GM18951 (cell line): ENCODE results near the gene OOSP1.
"Not testable (repeated sequence)": the region's sequence is repeated elsewhere in the genome, so short reads cannot be mapped to it uniquely, and the experiment has no call there.

Experiments used
- POLR2A ChIP-seq: IDR thresholded peaks from 4 replicates; pipeline ENCODE4 v1.6.1; 2011; ENCODE audit warnings: mild to moderate bottlenecking; ENCODE audit not compliant: insufficient read length, insufficient read depth; ENCODE audit errors: extremely low read depth
- in situ Hi-C: fragments of 300-500 bp; cut with MboI; formaldehyde crosslinking; loops from one replicate; pipeline ENCODE4 v1.12.0; 2022; ENCODE audit warnings: low sequenced_read_pairs, mixed read lengths, inconsistent platforms; ENCODE audit not compliant: unreplicated experiment

Gene OOSP1

DNA sequence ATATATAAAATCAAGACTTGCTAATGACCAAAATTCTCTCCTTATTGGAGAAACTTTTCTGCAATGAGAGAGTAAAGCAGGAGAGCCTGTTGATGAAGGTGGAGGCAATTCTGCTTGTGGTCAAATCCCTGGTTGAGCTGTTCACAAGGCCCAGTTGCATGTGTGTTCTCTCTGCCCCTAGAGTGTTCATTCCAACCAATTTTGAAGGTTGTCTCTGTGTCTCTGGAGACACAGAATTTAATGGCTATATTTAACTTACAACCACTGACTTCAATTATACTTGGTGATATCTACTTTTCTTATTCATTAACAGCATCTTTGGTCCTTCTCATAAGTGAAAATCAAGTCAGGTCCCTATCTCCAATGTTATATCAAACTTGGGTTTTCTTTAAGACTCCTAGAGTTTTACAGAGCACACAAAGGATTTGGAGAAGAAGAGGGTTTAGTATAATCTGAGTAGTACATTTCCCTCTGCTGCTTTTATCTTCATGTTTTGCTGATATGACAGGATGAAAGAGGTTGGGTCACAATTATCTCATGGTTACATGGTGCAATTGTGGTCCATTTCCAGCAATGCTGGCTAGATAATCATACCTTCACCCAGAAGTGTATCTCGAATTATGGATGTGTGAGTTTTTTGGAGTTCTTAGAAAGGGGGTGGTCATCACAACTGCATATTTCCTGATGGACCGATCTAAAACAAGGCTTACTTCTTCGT lies 29.6 kb downstream of the OOSP1 start:
- in situ Hi-C loops = no loop called here
- no peak for TF ChIP-seq POLR2A

DNA sequence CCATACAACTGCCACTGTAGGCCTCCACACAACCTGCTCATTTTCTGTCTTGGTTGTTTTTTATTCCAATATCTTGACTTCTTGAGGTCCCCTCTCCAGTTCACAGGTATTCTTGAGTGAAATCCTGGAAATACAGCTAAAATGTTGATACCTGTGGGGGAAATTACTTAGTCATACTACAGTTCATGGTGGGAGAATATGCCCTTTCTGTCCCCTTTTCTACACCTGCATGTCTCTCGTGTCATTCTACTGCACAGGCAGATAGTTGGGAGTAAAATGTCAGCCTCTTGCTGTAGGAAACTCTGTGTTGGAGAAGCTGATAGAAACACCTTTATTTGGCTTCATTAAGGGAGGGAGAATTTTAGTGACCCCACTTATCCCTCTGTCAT lies 30.2 kb downstream of the OOSP1 start:
- in situ Hi-C loops = no loop called here
- no peak for TF ChIP-seq POLR2A

DNA sequence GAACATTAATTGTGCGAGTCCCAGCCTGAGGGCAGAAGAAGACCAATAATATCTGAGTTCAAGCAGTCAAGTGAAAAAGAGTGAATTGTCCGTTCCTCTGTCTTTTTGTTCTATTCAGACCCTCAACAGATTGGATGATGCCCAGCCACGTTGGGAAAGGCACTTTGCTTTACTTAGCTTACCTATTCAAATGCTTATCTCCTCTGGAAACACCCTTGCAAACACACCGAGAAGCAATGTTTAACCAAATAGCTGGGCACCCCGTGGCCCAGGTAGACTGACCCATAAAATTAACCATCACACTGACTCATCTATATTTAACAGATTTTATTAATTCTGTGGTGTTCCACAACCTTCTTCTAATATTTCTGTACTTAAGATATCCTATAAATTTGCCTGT lies 34.9 kb downstream of the OOSP1 start:
- TF ChIP-seq POLR2A = no peak
- in situ Hi-C loops = no loop called here

DNA sequence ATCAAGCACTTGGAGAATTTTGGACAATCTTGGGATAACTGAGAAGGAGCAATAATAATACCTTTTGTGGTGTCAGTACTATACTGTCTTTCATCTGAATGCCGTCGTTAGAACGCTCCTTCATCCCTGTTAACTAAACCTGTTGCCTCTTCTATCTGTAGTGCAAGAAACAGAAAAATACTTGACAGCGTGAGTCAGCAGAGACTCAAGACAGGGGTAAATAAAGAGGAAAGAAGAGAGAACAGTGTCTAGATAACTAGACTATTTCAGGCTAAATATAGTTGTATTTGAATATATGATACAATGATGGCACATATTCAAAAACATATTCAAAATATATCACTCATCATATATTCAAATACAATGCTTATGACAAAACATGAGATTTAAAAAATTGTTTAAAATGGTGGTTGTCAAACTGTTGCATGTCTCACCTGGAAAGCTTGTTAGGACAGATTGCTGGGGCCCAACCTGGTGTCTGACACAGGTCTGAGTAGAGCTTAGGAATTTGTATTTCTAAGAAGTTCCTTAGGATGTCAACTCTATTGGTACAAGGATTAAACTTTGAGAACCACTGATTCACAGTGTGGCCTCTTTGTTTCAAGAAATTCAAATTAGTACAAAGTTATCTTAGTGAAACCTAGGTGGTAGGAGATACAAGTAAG lies 43.0 kb downstream of the OOSP1 start:
- no peak for TF ChIP-seq POLR2A
- in situ Hi-C loops = no loop called here

DNA sequence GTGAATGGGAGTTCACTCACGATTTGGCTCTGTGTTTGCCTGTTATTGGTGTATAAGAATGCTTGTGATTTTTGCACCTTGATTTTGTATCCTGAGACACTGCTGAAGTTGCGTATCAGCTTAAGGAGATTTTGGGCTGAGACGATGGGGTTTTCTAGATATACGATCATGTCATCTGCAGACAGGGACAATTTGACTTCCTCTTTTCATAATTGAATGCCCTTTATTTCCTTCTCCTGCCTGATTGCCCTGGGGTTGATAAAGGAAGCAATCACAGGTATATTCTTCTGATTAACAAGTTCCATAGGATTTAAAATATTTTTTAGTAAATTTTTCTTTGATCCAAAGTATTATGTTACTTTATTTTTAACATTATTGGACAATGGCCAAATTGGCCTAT lies 43.8 kb downstream of the OOSP1 start:
- in situ Hi-C loops = not testable (repeated sequence)

DNA sequence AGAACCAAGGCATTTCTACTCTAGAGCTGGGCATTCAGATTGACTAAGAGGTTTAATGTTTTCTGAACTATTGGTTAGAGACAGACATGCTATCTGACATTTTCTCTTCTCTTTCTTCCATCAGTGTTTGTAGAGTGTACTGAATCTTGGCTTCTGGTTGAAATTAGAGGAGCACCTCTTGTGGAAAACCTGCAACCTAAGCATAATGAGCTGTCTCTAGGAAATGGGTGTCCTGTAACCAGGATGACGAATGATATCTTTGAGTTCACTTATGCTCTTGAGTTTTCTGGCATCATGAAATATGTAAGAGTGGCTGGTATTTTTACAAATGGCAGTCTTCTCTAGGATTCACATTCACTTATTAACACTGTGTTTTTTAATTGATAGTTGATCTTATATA lies 45.0 kb downstream of the OOSP1 start:
- in situ Hi-C loops = no loop called here
- no peak for TF ChIP-seq POLR2A

DNA sequence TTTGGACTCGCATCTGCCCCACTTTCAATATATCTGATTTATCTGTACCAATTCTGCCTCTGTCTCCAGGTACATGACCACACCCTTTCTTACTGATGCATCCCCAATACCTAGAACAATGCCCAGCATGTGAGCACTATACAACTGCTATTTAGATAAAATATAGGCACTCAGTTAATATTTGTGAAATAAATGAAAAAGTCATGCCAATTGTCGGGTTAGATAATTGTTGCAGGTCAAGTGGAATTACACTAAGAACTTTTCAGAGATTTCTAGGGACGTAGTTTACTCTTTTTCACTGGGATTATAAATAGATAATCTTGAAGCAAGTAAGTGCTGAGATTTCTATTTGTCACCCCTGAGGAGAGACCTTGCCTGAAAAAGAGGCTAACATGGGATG lies 46.1 kb downstream of the OOSP1 start:
- TF ChIP-seq POLR2A = no peak
- in situ Hi-C loops = no loop called here

DNA sequence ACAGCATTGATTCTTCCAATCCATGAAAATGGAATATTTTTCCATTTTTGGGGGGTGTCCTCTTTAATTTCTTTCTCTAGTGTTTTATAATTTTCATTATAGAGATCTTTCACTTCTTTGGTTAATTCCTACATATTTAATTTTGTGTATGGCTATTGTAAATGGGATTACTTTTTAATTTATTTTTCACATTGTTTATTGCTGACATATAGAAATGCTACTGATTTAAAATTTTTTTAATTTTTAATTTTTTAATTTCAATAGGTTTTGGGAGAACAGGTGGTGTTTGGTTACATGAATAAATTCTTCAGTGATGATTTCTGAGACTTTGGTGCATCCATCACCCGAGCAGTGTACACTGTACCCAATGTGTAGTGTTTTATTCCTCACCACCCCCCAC lies 52.2 kb downstream of the OOSP1 start:
- in situ Hi-C loops = no loop called here
- no peak for TF ChIP-seq POLR2A

DNA sequence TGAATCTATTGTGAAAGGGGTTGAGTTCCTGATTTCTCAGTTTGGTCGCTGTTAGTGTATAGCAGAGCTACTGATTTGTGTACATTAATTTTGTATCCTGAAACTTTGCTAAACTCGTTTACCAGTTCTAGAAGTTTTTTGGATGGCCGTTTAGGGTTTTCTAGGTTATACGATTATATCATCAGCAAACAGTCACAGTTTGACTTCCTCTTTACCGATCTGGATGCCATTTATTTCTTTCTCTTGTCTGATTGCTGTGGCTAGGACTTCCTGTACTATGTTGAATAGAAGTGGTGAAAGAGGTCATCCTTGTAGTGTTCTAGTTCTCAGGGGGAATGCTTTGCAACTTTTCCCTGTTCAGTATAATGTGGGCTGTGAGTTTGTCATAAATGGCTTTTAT lies 54.2 kb downstream of the OOSP1 start:
- TF ChIP-seq POLR2A = no peak
- in situ Hi-C loops = no loop called here

DNA sequence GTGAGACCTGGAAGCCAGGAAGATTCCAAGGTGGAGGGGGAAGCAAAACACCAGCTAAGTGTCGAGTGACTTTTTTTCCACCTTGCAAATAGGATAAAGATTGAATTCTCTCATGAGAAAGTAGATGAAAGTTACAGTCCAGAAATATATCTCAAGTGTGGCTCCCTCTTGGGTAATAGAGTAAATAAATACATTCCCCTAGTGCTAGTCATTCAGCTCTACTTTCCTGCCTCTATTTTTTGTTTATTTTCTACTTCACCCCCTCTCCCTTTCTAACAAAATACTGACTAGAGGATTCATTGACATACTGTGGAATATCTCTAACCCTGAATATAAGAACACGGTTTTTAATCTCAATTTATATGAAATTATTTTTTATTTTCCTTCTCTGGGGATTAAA lies 59.6 kb downstream of the OOSP1 start:
- no peak for TF ChIP-seq POLR2A
- in situ Hi-C loops = no loop called here

DNA sequence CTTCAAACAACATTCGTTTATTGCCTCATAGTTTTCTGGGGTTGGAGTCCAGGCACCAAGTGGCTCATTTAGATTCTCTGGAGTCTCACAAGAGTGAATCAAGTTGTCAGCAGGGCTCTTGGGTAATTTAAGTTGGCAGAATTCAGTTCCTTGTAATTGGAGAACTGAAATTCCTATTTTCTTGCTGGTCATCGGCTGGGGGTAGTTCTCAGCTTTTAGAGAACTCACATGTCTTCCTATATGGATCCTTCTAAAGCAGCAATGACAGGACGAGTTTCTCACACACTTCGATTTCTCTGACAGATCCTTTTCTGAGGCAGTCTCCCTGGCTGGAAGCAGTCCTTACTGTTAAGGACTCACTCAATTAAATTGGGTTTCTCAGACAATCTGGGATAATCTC lies 61.5 kb downstream of the OOSP1 start:
- in situ Hi-C loops = no loop called here
- TF ChIP-seq POLR2A = no peak

DNA sequence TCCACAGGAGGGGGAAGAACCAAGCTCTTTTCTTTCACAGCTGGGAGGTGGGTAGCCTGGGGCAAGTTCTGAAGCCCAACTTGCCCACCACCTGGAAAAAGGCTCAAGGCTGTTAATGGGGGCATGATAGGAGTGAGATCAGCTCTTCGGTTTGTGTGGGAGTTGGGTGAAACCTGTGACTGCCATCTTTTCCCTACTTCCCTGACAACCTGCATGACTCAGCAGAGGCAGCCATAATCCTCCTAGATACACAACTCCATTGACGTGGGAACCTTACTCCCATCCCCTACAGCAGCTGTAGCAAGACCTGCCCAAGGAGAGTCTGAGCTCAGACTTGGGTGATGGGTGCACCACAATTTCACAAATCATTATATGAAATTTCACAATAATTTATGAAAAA lies 65.5 kb downstream of the OOSP1 start:
- no peak for TF ChIP-seq POLR2A
- in situ Hi-C loops = no loop called here

DNA sequence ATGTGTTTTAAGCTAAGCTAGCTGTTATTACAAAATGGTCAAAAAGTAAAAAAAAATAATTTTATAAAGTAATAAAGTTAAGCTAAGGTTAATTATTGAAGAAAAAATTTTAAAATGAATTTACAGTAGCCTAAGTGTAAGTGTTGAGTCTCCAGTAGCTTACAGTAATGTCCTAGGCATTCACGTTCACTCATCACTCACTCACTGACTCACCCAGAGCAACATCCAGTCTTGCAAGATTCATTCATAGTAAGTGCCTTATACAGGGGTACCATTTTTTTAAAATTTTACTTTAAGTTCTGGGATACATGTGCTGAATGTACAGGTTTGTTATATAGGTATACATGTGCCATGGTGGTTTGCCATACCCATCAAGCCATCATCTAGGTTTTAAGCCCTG lies 67.1 kb downstream of the OOSP1 start:
- in situ Hi-C loops = no loop called here
- no peak for TF ChIP-seq POLR2A
